NCI-H510A (cell line): ENCODE results near the gene FBXO8.
"Not testable (repeated sequence)": the region's sequence is repeated elsewhere in the genome, so short reads cannot be mapped to it uniquely, and the experiment has no call there.

ENCODE experiments used
- DNase-seq: peaks from one replicate; lab custom pipeline; 2025; lab: John Stamatoyannopoulos, UW

FBXO8 gene

GRCh38 chr4:174282836-174283506, 496 bp downstream of the FBXO8 start:
- peak; percentile 42 for DNase-seq

GRCh38 chr4:174281901-174282300, 1.6 kb downstream of the FBXO8 start:
- DNase-seq, result no peak

DNA sequence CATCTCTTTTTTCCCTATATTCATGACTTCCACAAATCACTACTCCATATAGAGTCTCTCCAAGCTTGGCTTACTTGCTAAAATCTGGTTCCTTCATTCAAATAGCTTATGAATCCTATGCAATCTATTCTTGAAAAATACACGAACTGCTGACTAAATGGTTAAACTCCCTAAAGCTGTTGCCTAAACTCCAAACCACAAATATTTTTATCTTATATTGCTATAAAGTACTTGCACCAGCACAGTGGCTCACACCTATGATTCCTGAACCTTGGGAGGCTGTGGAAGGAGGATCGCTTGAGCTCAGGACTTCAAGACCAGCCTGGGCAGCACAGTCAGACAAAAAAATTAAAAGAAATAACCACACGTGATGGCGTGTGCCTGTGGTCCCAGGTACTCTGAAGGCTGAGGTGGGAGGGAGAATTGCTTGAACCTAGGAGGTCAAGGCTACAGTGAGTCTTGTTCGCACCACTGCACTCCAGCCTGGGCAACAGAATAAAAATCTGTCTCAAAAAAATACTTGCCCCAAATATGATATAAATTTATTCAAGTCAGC, 2.2 kb downstream of the FBXO8 start:
- DNase-seq, result no peak

DNA sequence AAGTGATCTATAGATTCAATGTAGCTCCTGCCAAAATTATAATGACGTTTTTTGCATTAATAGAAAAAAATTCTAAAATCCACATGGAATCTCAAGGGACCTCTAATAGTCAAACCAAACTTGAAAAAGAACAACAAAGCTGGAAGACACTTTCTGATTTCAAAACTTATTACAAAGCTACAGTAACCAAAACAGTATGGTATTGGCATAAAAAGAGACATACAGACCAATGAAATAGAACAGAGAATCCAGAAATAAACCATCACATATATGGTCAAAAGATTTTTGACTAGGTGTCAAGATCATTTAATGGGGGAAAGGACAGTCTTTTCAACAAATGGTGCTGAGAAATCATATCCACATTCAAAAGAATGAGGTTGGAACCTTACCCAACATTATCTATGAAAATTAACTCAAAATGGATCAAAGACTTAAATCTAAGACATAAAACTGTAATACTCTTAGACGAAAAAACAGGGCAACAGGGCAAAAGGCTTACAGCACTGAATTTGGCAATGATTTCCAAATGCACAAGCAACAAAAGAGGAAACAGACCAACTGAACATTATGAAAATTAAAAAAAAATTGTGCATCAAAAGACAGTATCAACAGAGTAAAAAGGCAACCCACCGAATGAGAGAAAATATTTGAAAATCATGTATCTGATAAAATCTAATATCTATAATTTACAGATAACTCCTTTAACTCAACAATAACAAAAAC, 3.9 kb downstream of the FBXO8 start:
- no peak for DNase-seq

DNA sequence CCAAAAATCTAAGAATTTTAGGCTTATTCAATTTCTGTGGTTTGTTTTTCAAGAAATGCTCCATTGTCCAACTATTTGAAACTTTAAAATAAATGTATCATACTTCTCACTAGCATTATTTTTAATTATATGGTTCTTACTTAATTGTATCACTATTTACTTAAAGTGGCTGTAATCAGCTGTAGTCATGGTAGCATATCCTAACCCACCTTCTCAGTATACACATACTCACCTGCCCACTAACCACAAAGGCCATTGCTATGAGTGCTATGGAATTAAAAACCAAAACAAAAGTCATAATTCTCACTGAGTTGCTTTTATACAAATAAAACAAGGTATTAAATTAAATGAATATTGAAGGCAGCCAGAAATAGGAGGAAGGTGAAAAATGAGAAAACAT, 5.0 kb downstream of the FBXO8 start:
- DNase-seq, result no peak

DNA sequence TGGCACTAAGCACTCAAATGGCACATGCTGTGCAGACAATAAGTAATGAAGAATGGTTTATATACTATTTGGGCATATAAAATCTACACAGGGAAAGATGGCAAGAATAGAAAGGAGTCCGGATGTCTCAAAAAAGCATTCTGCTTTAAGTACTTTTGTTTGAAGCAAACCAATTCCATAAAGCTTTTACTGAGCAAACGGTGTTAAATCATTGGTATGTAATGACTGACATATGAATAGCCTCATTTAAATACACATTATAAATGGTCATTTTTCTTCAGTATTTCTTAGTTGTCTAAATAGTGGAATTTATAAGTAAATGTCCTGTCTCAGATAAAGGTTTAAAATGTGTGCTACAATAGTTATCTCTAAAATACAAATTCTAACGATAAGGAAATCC, 6.0 kb downstream of the FBXO8 start:
- DNase-seq, result no peak

DNA sequence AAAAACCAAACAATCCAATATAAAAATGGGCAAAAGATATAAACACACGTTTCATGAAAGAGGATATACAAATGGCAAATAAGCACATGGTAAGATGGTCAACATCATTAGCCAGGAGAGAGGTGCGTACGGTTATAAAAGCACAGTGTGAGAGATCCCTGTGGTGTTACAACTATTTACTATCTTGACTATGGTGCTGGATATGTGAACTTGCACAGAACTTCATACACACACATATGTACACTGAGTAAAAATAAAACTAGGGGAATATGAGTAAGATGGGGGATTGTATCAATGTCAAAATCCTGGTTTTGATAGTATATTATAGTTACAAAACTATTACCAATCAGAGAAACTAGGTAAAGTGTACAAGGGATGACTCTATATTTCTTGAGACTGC, 8.4 kb downstream of the FBXO8 start:
- no peak for DNase-seq

DNA sequence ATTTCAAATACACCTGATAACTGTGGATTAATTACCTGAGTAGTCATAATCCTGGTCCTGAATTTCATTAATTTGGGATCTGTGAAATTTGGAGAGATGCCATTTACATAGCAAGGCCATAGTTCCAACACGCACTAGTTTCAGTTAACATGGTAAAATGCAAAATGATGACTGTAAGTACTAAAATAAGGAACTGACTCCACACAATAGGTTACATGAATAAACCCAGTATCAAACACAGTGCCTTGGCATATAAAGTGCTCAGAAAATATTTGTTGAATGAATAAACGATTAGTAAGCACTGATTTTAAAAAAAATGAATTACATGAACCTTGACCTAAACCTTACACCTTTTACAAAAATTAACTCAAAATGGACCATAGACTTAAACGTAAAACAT, 9.0 kb downstream of the FBXO8 start:
- no peak for DNase-seq

DNA sequence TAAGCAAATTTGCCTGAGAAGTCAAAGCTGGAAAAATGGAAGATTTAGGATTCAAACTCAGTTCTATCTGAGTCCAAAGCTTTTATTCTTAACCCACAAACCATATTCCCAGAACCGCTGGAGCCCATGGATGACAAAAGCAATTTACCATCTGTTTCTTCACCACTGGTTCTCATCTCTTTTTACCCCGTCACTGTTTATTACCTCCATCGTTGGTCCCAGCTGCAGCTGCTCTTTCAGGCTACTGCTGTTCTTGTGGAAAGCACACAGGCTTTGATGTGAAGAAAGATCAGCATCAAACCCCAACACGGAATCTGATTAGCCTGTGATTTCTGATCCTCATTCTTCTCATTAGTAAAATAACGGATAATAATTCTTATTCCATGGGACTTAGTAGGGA, 9.5 kb downstream of the FBXO8 start:
- no peak for DNase-seq

DNA sequence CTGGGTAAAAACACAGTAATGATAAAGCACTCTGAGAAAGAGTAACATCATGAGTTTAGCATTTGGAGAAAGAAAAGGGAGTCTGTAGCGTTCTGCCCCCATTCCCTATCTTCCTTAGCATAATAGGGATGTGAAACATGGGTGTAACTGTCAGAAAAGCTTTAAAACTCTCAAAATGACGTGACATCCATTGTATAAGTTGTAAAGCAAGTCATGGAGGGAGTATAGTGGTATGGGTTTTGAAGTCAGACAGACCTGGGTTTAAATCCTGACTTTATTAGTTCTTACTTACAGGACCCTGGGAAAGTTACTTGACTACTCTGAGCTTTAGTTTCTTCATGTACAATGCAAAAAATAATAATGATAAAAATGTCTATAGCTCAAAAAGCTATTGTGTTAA, 17.1 kb downstream of the FBXO8 start:
- DNase-seq, result no peak

DNA sequence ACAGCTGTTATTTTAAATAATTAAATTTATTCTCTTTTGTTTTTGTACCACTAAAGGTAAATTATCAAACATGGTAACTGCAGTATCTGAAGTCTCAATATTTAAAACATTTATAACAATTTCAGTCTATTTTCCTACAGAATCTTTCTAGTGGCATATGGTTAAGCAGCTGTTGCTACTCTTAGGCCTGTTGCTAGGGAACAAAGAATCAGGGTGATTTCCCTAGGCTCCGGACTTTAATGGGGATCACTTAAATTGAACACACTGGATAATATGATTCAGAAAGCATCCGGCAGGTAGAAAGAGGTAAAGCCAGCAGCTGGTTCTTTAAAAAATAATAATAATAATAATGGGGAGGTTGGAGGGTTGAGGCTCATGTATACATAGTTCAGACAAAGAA, 17.6 kb downstream of the FBXO8 start:
- DNase-seq, result no peak

DNA sequence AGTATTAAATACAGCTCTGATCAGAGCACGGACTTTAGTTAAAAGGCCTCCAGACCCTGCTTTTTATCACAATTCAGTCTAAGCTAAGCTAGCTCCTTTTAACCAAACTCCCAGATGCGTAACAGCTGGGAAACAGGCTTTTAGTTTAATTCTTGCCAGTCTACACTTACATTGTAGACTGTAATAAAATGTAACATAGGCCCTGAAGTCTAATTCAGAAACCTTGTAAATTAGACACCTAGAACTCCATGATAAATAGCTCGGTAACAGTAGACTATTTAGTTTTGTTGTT, 20.1 kb downstream of the FBXO8 start:
- DNase-seq, result no peak

DNA sequence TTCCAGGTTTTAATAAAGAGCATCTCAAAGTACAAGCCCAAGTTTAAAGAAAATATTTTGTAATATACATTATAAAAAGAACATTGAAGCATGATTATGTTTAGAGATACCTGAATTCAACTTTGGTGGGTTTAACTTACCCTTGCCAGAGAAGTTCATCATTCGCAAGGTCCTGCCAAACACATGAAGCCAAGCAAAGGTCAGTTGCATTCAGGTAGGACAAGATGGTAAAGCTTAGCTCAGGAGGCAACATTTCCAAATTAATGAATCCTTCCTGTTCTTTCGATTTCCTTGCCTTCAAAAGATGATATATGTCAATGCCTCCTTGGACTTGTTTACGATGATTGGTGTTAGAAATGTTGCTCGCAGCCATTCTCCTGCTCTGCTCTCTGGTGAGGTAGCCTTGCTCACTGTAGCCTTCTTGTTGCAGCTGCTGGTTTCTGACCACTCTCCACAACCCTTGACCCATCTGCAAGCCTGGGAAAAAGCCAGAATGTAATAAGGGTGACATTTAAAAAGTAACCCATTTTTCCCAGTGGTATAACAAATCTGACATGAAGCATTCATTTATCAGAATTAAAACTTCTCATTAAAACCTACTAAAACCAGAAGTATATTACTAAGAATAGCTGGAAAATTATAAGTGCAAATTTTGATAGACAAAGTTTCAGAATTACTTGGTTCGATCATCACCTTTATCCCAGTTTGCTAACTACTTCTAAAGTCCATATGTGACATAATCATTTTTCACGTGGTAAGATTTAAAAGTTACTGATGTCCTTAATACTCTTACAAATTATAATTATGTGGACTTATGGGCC, 20.6 kb downstream of the FBXO8 start:
- no peak for DNase-seq

- DNase-seq, result not testable (repeated sequence)
These were observed 22.0 kb downstream of the FBXO8 start for GRCh38 chr4:174261432-174261831.

DNA sequence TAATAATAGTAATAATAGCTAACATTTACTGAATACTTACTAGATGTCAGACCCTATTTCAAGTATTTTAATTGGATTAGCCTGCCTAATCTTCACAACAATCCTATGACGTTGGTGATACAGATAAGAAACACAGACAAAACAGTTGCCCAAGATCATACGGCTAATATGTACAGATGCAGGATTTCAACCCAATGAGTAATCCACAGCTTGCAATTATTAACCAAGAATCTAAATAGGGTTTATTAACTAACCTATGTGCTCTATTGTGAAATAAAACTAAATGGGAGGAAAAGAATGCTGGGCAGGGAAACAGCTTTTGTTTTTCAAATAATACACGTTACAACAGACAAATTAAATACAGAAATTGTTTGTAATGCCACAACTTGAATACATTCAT, 23.4 kb downstream of the FBXO8 start:
- DNase-seq, result no peak

- no peak for DNase-seq
These were observed 23.9 kb downstream of the FBXO8 start for GRCh38 chr4:174259580-174259979.

GRCh38 chr4:174256277-174256713, 27.2 kb downstream of the FBXO8 start:
- DNase-seq, result no peak

- DNase-seq, result no peak
These were observed 27.7 kb downstream of the FBXO8 start for GRCh38 chr4:174255786-174256185.

GRCh38 chr4:174255374-174255773, 28.1 kb downstream of the FBXO8 start:
- no peak for DNase-seq

DNA sequence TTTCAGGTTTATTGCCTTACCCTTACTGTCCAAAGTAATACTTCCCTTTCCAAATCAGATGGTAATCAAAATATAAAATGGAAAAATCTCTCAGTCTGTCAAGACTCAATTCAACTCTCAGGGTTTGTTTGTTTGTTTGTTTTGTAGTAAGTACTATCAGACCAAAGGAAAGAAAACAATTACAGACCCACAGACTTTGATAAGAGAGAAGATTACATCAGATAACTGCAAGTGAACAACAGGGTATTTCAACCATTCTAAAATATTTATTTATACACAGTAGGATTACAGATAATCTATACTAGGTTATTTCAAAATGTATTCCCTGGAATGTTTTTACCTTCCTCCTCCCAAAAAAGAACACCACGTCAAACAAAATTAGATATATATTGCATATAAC, 28.9 kb downstream of the FBXO8 start:
- DNase-seq, result no peak

- DNase-seq, result no peak
These were observed 31.1 kb downstream of the FBXO8 start for GRCh38 chr4:174252412-174252811.

GRCh38 chr4:174248407-174248806, 35.1 kb downstream of the FBXO8 start:
- DNase-seq, result no peak

DNA sequence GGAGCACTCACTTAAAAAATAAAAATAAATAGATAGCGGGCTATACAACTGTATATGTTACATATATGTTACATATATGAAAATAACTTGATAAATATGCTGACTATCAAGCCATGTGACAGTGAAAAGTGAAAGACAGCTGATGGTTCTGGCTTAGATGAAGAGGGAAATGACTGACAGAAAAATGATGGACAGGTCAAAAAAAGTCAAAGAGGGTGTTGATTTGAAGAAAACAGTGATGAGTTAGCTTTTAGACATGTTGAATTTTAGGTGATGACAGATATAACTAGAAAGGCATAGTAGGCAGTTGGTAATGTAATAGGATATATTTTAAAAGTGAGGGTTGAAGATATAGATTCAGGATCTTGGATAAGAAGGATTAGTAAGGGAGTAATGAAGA, 37.8 kb downstream of the FBXO8 start:
- no peak for DNase-seq
